GM21717 (cell line): ENCODE results near the gene SEC14L5.
A peak's percentile ranks its signal among the peaks of the same experiment; 100 is the strongest.

Source experiments
- ATAC-seq: cut with Tn5 transposase; IDR thresholded peaks from one replicate; pipeline ENCODE4 v1.9.1; 2021; ENCODE audit warnings: mild to moderate bottlenecking, moderate library complexity; ENCODE audit not compliant: unreplicated experiment

The SEC14L5 gene

DNA sequence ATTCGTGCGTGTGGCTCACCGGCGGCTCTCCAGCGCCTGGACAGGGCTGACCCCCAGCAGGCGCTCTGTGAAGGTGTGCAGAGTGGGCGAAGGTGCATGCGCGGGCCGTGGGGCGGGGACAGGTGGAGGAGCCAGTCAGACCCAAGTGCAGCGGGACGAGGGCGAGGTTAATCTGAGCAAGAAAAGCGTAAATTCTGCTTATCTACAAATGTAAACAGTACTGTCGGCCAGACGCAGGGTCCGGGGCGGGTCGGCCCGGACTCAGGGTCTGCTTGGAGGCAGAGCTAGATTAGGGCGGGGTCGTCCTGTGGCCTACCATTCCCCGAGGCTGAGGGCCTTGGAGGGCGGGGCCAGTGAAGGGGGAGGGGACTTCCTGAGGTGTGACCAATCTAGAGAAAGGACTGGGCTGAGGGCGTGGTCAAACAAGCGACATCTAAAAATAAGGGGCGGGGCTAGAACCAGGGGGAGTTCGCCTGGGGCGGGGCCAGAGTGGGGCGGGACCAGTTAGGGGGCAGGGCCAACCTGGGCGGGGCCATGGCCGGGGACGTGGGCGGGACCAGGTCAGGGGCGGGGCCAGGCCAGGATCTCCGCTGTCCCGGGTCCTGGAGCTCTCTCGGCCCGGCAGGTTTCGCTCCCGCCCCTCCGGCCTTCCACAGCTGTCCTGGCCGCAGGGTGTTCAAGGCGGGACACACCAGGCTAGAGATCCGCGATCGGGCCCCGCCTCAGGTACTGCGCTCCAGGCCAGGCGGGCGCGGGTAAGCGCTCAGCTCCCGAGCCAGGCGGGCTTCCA, at the start of gene SEC14L5:
SEC14L5 (plus strand) TSS at position 611 of the 790 bp plus-strand sequence. CDS start 994 bp downstream, outside the sequence.
- peak; percentile 54 for ATAC-seq

DNA sequence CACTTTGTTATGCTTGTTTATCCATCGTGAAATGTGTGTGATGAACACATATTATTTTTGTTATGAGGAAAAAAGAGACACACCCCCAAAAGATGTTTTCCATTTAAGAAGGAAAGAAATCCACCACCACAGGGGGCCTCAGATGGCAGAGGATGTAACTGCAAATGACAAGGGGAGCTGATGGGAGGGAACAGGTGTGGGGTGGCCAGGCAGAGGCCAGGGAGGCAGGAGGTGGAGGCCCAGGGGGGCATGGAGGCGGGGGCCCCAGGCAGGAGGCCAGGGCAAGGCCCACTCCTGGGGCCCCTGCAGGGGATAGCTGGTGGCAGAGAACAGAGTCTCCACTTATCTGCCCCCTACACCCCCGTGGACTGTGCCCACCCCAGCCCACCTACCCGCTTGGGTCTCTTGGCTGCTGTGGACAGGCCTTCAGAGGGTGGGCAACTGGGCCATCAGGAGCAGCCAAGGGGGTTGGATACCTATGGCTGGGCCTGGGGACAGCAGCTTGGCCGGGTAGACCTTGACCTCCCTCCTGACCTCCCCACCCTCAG, 49.2 kb upstream of the SEC14L5 start:
- ATAC-seq: no peak

DNA sequence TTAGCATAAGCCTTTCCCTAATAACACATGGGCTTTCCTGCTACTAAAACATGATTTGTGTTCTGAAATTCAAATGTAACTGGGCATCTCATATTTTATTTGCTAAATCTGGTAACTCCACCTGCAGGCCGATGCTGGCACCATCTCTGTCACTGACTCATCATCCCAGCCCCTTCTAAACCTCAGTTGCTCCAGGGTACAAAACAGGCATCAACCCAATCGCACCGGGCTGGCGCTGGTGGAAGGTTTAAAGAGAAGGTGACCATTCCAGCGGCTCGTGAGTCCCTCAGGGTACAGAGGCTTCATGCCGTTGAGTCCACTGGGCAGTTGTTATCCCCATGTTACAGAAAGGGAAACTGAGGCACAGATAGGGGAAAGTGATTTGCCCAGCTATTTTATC, 48.3 kb upstream of the SEC14L5 start:
- ATAC-seq: no peak

DNA sequence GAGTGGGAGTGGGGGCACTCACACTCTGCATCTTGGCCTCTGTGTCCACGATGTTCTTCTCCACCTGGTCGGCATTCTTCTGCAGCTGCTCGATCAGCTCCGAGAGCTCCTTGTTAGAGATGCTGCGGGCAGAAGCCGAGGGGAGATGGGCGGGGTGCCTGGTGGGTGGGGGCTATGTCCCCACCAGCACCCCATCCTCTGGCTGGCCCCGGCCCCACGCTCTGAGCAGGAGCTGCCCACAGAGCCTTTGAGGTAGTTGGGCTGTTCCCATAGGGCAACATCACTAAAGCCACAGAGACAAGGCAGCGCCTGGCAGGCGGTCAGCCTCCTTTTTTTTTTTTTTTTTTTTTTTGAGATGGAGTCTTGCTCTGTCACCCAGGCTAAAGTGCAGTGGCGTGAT, 47.3 kb upstream of the SEC14L5 start:
- no peak for ATAC-seq

DNA sequence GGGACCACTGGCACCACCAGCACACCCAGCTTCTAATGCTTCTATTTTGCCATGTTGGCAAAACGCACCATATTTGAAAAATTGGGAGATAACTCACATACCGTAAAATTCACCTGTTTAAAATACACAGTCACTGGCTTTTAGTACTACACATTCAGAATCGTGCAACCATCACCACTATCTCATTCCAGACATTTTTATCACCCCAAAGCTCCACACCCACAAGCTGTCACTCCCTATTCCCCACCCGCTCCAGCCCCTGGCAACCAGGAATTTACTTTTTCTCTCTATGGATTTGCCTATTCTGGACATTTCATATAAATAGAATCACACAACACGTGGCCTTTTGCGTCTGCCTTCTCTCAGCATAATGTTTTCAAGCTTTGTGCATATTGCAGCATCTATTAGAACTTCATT, 46.2 kb upstream of the SEC14L5 start:
- ATAC-seq: no peak

DNA sequence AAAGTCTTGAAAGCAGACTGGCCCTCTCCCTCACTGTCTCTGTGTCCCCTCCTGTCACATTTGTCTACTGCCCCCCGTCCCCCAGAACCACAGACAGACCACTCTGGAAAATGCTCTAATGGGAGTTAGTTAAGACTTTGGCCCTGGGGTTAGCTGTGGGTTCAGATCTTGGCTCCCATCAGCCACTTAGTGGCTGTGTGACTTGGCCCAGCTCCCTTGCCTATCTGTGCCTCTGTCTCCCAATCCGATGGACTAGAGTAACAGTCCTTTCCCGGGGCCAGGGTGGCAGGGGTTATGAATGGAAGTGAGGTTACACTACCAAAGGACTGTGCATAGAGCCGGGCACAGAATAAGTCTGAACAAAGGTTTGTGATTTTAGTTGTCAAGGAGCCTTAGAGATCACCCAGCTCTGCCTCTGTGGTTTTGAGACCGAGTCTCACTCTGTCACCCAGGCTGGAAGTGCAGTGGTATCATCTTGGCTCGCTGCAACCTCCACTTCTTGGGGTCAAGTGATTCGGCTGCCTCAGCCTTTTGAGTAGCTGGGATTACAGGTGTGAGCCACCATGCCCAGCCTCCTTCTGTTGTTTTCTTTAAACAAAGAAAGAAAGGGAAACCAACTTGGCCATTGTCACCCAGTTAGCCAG, 44.9 kb upstream of the SEC14L5 start:
- no peak for ATAC-seq

DNA sequence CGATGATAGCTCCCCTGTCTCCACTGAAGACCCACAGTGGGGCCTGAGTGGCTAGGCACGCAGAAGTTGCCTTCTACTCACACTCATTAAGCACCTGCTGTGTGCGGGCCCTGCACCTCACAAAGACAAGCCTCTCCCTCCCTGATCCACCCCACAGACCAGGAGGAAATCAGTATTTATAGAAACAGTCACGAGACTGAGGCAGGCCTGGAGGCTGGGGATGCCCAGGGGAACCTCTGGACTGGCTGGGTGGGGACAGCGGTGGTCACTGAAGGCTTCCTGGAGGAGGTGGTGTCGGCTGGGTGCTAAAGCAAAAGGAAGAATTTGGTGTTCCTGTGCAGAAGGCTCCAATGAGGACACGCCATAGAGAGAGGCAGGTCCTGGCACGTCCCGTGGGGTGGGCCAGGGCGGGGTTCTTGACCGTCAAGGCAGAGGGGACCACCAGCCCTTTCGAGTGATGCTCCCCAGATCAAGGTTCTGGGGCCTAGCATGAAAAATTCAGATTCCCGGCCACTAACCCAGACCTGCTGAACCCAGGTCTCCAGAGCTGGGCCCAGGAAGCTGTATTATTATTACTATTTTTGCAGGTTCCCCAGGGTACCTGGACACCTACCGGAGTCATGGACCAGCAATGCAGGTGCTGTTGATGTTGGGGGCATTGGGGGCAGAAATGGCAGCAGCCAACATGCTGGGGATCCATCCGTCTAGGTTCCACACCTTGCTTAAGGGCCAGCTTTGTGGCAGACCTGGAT, 44.2 kb upstream of the SEC14L5 start:
- no peak for ATAC-seq

DNA sequence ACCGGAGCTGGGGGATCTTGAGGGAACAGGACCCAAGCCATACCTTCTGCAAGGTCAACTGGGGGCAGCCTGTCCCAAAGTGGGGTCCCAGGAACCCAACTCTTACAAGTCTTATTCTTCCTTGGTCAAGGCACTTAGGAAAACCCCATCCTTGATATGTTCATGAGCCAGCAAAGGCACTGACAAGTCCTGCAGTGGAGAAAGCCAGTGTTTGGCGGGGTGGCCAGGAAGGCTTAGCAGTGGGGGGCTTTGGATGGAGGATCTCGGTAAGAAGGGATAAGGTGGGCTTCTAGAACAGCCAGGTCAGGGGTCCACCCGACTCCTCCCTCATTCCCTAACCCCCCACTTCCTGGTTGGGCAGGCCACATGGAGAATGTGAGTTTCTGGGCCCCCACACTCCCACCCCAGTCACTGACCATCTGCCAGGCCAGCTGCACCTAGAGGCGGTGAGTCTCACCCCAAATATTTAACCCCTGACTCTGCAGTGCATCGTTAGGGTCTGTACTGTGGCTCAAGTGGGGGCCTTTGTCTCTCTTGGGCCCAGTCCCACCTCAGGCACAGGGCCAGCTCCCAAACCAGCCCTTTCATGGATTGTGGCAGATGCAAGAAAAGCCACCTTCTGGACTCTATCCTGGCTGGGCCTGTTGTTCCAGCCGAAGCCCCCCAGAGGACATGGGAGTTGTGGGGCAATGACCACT, 43.5 kb upstream of the SEC14L5 start:
- no peak for ATAC-seq

DNA sequence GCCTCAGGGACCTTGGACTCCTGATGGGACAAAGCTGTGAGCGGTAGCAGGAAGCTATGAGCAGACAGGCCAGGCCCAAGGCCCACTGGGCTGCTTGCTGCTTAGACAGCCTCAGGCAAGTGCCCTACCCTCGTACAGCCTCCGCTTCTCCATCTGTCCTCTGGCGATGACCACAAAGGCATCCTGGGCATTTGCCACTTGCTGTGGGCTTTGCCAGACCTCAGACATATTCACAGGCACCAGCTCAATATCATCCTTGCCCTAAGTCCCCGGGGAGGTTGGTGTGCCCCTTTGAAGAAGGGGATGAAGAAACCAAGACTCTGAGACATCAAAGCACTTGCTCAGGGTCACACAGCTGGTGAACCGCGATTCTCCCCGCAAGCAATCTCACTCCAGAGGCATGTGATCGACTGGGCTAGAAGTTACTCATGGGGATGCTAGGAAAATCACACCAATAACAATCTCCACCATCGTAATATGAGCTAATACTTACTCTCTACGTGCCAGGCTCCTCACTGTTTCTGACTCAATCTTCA, 42.8 kb upstream of the SEC14L5 start:
- ATAC-seq: no peak

DNA sequence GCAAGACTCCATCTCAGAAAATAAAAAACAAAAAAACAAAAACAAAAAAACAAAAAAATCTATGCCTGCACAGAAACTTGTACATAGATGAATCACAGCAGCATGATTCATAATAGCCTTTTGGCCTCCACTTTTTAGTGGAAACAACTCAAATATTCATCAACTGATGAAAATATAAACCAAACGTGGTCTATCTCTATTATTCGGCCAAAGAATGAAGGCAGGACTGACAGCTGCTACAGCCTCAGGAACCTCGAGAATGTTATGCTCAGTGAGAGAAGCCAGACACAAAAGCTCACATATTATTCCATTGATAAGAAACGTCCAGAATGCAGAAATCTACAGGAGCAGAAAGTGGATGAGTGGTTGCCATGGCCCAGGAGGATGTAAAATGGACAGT, 41.0 kb upstream of the SEC14L5 start:
- ATAC-seq: no peak

DNA sequence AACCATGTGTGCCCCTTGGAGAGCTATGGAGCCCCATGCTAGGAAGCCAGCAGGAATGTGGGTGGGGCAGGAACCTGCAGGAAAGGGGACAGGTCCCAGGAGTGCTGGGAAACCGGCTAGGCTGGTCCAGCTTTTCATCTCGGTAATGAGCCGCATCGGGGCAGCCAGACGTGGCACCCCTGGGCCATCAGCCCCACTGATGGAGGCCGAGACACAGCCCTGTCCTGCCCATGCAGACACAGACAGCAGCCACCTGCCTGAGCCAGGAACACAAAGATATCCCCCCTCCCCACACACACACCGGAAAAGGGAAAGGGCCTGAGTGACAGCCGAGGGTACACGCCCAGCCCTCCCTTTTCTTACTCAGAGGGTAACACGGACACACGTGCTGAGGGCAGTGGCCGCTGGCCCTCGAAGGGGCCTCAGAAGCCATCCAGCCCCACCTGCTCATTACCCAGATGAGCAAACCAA, 39.3 kb upstream of the SEC14L5 start:
- ATAC-seq: no peak

DNA sequence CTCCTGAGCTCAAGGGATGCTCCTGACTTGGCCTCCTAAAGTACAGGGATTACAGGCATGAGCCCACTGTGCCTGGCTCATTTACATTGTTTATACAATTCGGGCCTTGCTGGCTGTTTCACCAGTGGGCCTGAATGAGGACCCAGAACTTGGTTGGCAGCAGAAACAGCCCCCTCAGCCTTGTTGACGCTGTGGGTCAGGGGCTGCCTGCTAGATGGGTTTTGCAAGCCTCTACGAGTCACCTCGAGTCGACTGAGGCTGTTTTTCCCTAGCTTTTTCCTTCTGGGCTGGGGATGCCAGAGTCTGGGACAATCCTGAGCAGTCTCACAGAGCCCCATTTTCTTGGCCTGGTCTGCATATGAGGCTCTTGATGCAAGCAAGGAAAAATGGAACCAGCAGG, 37.3 kb upstream of the SEC14L5 start:
- ATAC-seq: no peak

DNA sequence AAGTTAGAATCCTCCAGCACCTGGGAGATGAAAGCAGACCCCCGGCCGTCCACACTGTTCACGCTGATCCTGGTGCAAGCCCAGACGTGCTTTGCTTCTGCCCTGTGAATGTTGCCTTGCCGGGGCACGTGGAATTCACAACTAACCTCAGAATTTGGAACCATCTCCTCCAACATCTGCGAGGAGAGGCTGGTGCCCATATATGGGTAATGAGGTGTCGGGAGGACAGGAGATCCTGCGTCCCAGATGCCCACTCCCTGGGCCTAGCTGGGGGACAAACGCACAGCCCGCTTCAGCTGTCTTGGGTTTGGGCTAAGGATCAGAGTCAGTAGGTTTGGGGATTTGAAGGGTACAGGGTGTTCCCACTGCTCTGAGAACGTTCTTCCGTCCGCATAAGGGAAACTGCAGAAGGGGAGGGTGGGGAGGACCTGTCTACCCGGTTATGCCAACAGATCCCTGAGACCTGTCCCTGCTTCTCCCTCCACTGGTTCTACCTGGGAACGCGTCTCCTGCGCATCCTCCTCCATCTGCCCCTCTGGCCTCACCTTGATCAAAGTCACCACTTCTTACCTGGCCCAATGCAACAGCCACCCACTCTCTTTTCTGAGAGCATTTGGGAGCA, 35.3 kb upstream of the SEC14L5 start:
- ATAC-seq: no peak

DNA sequence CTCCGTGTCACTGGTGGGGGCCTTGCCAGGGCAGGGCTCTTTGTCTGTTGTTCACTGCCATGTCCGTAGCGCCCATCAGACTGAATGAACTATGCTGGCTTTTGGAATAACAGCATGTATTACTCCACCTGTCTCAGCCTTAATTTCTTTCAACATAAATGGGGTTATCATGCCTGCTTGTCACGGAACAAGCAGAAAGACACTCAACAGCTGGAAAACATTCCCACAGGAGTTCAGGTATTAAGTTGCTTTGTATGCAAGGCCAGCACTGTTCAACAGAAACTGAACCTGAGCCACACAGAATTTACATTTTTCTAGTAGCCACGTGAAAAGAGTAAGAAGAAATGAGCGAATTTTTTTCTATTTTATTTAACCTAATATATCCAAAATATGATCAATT, 34.3 kb upstream of the SEC14L5 start:
- no peak for ATAC-seq

DNA sequence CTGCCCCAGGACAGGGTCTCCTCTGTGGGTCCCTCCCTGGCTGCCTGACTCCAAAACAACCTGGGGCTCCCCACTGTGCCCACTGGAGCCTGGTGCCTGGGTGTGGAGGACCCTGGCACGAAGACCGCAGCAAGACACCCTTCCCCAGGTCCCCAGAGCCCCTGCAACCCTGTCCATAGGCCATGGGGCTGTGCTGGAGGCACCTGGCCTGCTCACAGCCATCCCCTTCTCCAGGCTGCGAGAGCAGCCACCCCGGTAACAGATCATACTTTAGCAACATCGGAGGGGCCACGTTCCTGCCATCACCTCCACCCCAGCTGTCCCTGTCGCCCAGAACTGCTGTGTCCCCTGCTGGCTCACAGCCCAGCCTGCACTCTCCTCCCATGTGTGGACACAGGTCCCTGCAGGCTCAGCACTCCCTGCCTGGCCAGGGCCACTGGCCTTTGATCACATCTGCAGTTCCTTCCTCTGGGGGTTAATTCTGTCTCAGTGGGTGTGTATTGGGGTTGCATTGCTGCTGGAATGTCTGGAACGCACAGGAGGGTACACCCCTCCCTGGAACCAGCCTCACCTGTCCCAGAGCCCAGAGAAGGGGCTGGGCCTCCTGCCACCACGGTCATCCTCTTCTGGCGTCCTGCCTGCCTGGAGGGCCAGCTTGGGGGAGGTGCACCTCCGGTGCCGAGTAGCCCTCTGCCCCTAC, 33.4 kb upstream of the SEC14L5 start:
- no peak for ATAC-seq

DNA sequence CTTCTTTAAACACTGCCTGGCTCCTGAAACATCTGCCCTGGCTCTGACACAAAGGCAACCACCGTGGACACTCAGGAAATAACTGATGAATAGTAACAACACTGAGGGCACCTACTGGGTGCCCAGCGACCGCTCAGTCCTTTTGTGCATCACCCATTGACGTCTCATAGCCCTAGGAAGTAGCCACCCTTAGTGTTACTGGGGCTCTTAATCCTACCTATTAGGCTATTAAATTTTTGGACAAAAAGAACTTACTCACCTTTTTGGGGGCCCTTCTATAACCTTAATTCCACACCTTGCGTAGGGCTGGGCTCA, 32.9 kb upstream of the SEC14L5 start:
- ATAC-seq: no peak

DNA sequence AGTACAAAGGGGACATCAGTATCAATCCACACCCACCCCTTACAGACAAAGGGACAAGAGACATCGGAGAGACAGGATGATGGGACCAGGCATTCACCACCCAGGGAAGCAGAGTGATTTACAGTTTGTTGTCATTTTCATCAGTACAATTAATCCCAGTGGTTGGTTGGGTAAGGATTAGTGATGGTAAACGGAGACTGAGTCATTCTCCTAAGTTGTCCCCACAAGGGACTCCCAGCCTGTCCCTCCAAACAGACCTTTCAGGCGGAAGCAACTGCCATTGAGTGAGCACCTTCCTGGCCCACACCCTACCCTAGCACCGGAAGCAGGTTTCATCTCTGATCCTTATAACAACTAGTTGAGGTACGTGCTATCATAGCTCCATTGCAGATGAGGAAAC, 32.3 kb upstream of the SEC14L5 start:
- no peak for ATAC-seq

DNA sequence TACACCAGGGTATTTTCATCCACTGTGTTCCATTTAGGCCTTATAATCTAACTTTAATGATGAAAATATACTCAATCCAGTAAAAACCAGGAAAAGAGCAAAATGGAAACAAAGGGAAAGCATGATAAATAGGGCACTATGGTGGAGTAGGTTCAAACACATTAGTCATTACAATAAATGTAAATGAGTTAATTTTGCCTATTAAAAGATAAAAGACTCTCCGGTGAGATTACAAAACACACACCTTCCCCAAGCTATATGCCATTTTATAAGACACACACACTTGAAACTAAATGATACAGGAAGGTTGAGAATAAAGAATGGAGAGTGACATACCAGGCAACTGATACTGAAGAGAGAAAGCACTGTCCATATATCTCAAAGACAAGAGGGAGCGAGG, 31.2 kb upstream of the SEC14L5 start:
- no peak for ATAC-seq

DNA sequence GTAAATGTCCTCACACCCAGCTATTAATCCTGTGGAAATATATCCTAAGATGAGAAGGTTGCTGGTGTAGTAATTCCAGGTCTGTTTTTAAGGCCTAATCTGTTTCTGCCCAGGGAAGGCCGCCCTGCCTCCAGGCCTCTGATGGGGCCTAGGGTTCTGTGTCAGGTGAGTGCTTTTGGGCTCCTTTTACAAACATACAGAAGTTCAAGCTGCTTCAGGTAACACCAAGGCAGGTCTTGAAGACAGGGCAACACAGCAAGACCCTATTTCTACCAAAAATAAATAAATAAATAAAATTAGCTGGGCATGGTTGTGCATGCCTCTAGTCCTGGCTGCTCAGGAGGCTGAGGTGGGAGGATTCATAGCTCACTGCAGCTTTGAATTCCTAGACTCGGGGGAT, 30.5 kb upstream of the SEC14L5 start:
- no peak for ATAC-seq

DNA sequence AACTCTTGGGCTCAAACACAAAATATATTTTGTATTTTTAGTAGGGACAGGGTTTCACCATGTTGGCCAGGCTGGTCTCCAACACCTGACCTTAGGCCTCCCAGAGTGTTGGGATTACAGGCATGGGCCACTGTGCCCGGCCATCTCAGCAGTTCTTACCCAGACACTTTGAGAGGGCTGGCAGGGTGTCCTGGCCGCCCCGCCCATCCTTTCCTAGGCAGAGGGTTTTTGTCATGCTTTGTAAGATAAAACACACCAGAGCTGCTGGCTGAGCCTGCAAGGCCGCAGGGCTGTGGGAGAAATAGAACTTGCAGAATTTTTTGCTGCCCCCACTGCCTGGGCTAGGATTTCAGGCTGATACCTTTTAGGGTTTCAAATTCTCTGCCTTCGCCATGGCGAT, 29.9 kb upstream of the SEC14L5 start:
- no peak for ATAC-seq
